ENCODE results near the gene BCL7B.
"Not testable (repeated sequence)": the region's sequence is repeated elsewhere in the genome, so short reads cannot be mapped to it uniquely, and the experiment has no call there.

The BCL7B gene

GRCh38 chr7:73570977-73571376 is 13.5 kb upstream of the BCL7B start:
- DNase-seq = no peak

- no peak for DNase-seq
Observed at GRCh38 chr7:73570521-73570920, 13.0 kb upstream of the BCL7B start.

- DNase-seq = no peak
Observed at GRCh38 chr7:73569042-73569608, 11.6 kb upstream of the BCL7B start.

GRCh38 chr7:73567846-73568685 is 10.6 kb upstream of the BCL7B start:
- no peak for DNase-seq

GRCh38 chr7:73567140-73567539 is 9.7 kb upstream of the BCL7B start:
- DNase-seq = no peak

- not testable (repeated sequence) for DNase-seq
Observed at GRCh38 chr7:73566431-73566830, 8.9 kb upstream of the BCL7B start.

GRCh38 chr7:73565675-73566340 is 8.3 kb upstream of the BCL7B start:
- DNase-seq = no peak

- no peak for DNase-seq
Observed at GRCh38 chr7:73560109-73560835, 2.8 kb upstream of the BCL7B start.

- peak; percentile 86 for DNase-seq
Observed at GRCh38 chr7:73557108-73557396, 438 bp downstream of the BCL7B start.

GRCh38 chr7:73556208-73557107 is 1.0 kb downstream of the BCL7B start:
- no peak for DNase-seq

GRCh38 chr7:73555411-73555982 is 2.0 kb downstream of the BCL7B start:
- DNase-seq = no peak

GRCh38 chr7:73550093-73550492 is 7.4 kb downstream of the BCL7B start:
- not testable (repeated sequence) for DNase-seq

GRCh38 chr7:73549176-73549575 is 8.3 kb downstream of the BCL7B start:
- DNase-seq = no peak

- DNase-seq = no peak
Observed at GRCh38 chr7:73547841-73548240, 9.6 kb downstream of the BCL7B start.

- DNase-seq = no peak
Observed at GRCh38 chr7:73544678-73545077, 12.8 kb downstream of the BCL7B start.

- no peak for DNase-seq
Observed at GRCh38 chr7:73541722-73542121, 15.8 kb downstream of the BCL7B start.

GRCh38 chr7:73539709-73540108 is 17.8 kb downstream of the BCL7B start:
- no peak for DNase-seq

- not testable (repeated sequence) for DNase-seq
Observed at GRCh38 chr7:73538510-73538909, 19.0 kb downstream of the BCL7B start.

- DNase-seq = no peak
Observed at GRCh38 chr7:73537051-73537450, 20.4 kb downstream of the BCL7B start.

- no peak for DNase-seq
Observed at GRCh38 chr7:73536479-73536878, 21.0 kb downstream of the BCL7B start.

- DNase-seq = not testable (repeated sequence)
Observed at GRCh38 chr7:73535918-73536317, 21.6 kb downstream of the BCL7B start.

GRCh38 chr7:73533742-73534141 is 23.7 kb downstream of the BCL7B start:
- DNase-seq = no peak
